Effector CD4-positive, alpha-beta T cell (primary cell): ENCODE data around the gene SNAP25.

Experiments
- DNase-seq: peaks from one replicate; pipeline ENCODE4 v3.0.0-alpha.2; 2020

SNAP25 gene

GRCh38 chr20:10308652-10309051 is 90.0 kb downstream of the SNAP25 start:
- DNase-seq = no peak

DNA sequence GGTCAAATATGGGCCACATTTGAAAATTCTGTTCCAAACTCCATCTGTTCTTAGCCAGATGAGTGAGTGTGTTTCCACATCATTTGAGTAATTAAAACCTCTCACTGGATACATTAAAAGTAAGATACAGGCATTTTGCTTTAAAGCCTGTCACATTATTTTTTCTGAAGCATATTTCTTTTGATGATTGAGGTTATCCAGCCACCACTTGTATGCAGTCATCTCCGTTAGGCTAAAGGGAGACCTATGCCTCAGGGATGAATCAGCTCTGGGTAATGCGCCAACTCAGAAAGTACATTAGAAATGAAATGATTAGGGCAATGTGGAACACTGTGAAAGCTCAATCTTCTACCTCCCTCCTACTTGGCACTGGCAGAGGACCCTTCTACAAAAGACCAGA is 90.7 kb downstream of the SNAP25 start:
- no peak for DNase-seq

- no peak for DNase-seq
These were observed 93.5 kb downstream of the SNAP25 start for GRCh38 chr20:10312111-10312510.

DNA sequence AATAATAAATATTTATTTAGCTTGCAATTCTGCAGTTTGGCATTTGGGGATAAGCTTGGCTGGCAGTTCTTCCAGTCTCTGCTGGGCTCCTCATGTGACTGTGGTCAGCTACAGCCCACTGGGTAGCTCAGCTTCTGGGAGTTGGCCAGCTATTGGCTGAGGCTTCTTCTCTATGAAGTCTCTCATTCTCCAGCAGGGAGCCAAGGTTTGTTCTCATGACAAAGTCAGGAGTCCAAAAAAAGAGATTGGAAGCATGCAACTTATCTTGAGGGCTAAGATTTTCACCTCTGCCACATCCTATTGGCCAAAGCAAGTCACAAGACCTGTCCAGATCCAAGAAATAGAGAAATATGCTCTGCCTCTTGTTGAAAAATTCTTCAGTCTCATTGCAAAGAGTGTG is 94.6 kb downstream of the SNAP25 start:
- no peak for DNase-seq

GRCh38 chr20:10313701-10314100 is 95.1 kb downstream of the SNAP25 start:
- DNase-seq = no peak

DNA sequence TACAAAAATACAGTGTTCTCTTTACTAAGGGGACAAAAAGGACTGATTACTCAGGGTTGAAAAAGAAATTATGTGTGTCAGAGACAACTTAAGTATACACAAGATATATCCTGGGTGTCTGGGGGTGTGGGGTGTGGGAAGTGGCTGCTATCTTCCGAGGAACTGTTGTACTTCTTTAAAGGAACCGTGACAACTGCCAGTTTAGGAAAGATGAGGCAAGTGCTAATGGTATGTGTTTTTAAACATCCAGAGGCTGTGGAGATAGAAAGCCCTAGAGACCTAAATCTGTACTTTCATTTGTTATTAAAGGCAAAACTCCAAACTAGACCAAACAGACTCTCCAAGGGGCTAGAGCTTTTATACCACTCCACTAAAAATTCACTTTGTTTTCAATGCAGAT is 95.6 kb downstream of the SNAP25 start:
- no peak for DNase-seq

- DNase-seq = no peak
These were observed 96.5 kb downstream of the SNAP25 start for GRCh38 chr20:10315138-10315537.

GRCh38 chr20:10316582-10316981 is 98.0 kb downstream of the SNAP25 start:
- DNase-seq = no peak

- DNase-seq = no peak
These were observed 99.8 kb downstream of the SNAP25 start for GRCh38 chr20:10318291-10319024.

DNA sequence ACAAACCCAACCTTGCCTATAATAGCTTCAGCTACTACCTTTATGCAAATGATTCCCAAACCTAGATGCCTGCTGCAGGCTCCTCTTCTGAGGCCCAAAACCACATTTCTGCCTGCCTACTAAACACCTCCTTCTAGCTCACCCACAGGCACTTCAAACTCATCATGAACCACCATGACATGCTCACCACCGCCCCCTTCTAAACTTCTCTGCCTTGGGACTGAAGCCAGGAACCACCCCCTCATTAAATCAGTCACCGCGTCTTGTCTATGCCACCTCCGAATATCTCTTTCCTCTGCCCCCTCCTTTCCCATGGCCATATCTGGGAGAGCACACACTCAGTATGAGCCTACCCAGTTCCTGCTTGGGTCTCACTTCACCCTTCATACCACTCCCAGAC is 101.2 kb downstream of the SNAP25 start:
- DNase-seq = no peak

DNA sequence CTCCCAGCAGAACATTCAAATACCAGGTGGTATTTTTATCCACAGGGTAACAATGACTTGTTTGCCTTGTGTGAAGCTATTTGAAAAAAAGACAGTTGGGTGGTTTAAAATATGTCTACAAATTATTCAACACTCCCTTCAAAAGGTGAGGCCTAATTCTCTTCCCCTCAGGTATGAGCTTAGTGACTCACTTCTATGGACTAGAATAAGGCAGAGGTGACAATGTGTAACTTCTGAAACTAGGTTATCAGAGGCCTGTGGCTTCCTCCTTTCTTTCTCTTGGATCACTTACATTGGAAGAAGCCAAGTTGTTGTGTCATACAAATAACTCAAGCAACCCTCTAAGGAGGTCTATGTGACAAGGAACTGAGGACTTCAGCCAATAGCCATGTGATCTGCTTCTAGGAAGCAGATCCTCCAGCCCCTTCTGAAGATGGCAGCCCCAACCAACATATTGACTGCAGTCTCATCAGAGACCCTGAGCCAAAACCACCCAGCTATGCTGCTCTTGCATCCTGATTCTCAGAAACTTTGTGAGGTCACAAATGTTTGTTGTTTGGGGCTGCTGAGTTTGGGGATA is 102.6 kb downstream of the SNAP25 start:
- DNase-seq = no peak

- no peak for DNase-seq
These were observed 103.7 kb downstream of the SNAP25 start for GRCh38 chr20:10322073-10323012.

- no peak for DNase-seq
These were observed 105.1 kb downstream of the SNAP25 start for GRCh38 chr20:10323729-10324128.

GRCh38 chr20:10324198-10324847 is 105.7 kb downstream of the SNAP25 start:
- no peak for DNase-seq

- no peak for DNase-seq
These were observed 110.2 kb downstream of the SNAP25 start for GRCh38 chr20:10328897-10329255.

DNA sequence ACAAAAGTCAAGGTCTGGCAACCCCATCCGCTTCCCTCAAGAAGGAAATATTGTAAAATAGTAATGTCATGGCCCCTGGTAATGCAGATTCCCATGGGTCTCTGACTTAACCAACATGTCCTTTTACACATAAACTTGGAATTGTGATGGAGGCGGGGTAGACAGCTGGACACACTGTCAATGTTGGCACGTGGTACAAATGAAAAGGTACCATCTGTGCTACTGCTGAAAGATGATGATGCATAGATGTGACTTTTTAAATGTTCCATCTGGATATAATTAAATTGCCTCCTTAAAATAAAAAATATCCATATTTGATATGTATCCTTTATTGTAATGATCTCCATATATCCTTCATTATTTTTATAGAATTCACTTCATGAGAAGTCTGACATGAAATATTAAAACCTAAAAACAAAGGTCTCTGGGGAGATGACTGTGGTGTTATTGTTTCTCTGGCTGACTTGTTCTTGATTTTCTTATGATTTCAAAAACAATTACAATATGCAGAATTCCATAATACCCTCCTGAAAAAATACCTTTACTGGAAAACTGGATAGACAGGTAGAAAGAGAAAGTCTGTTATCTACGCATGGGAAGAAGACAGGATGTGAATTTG is 110.9 kb downstream of the SNAP25 start:
- no peak for DNase-seq

GRCh38 chr20:10330071-10330470 is 111.4 kb downstream of the SNAP25 start:
- DNase-seq = no peak

- DNase-seq = no peak
These were observed 114.2 kb downstream of the SNAP25 start for GRCh38 chr20:10332656-10333415.

DNA sequence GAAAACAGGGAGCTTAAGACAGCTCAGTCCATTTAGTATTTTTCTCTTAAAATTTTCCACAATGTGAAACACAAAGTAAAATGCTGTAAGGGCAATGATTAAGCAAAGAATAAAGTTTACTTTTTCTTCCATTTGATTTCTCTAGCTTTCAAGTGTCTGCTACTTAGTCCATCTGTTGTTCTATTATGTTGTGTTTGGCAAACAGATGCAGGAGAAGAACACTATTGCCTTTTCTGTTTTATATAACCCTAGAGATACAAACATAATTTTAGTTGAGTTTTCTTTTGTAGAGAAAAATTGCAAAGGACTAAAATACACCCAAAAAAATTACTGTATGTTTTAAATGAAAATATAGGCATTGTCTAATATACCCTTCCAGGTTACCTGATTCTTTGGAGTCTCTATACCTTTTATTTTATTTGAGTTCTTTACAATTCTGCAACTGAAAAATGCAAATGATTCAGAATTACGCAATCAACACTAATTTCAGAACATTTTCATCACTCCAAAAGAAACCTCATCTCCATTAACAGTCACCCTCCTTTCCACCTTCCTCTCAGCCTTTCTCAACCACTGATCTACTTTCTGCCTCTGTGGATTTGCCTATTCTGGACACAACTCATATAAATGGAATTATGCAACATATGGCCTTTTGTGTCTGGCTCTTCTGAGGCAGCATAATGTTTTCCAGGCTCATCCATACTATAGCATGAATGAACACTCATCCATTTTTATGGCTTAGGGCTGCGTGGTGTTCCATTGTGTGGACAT is 118.5 kb downstream of the SNAP25 start:
- DNase-seq = no peak

GRCh38 chr20:10338426-10339180 is 120.0 kb downstream of the SNAP25 start:
- DNase-seq = no peak
